ENCODE results near the gene CACNG1.

Gene CACNG1

DNA sequence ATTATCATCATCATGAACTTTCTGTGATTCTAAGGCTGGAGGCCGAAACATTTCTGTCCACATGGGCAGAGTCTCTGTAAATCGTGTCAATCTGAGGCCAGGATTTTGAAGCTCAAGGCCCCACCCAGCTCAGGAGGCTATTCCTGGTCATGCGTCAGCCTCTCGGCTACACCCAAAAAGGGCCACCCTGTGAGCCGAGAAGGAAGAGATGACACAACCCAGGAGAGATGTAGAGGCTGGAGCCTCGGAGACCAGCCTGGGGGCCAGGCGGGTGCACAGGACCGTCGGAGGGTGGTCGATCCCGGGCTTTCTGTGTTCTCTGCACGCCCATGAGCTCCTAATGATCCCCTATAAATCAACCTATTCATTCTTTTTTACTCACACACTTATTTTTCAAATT is 1.1 kb upstream of the CACNG1 start:
- Histone ChIP-seq H3K4me1 (ENCODE audit: control insufficient read depth, insufficient read depth, low read length) (no peaks in the 10 kb centered on the region), H3K4me3 (ENCODE audit: low read length) (no peak overlapping the region), H3K9me3 (replicated peaks; ENCODE audit: low read length) (no peaks in the 10 kb centered on the region), H3K27me3 (ENCODE audit: control insufficient read depth, insufficient read depth, low read length) (peaks cover 72% of the 10 kb centered on the region), H3K36me3 (ENCODE audit: insufficient read depth, low read length) (no peaks in the 10 kb centered on the region), H3K9ac (ENCODE audit: low read depth, low read length) (no peak overlapping the region), H3K4me2 (ENCODE audit: low read length) (no peak overlapping the region)

DNA sequence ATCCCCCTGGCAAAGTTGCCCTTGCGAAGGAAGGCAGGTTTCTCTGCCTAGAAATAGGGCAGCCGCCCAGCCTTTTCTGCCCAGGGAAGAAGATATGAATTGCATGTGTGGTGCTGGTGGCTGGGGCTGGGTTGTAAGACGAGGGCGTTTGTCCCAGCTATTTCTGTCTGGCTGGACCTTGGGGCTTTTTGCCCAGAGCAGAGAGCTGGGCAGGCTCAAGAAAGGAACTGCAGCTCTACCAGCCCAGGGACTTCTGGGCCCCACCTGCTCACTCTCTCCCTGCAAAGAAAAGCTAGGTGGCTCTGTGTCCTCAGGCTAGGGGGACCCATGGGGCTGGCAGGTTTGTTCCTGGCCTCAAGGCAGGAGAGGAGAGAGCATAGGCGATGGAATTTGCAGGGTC is 586 bp downstream of the CACNG1 start:
- no peaks in the 10 kb centered on the region for H3K4me1 ChIP-seq (ENCODE audit: control insufficient read depth, insufficient read depth, low read length)
- peaks cover 5% of the 10 kb centered on the region for H3K9me3 ChIP-seq (replicated peaks; ENCODE audit: low read length)
- H3K36me3 ChIP-seq (ENCODE audit: insufficient read depth, low read length), result no peaks in the 10 kb centered on the region
- H3K4me2 ChIP-seq (ENCODE audit: low read length), result no peak overlapping the region
- no peak overlapping the region for H3K4me3 ChIP-seq (ENCODE audit: low read length)
- peaks cover 64% of the 10 kb centered on the region for H3K27me3 ChIP-seq (ENCODE audit: control insufficient read depth, insufficient read depth, low read length)
- no peak overlapping the region for H3K9ac ChIP-seq (ENCODE audit: low read depth, low read length)

DNA sequence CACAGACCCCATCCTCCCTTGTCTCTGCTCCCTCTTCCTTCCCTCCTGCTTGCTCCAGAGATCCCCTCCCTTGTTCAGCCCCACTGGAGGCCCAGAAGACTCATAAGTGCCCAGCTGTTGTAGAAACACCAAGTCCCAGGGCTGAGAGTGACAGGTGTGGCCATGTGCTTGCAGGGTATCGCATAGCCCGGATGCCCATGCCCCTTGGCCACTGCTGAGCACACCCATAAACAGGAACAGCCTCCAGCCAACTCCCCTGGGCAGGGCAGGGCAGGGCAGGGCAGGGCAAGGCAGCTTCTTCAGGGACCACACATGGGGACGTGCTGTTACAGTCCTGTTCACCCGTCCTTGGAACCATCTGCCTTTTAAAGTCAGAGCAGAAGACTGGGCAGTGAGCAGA is 2.0 kb downstream of the CACNG1 start:
- no peaks in the 10 kb centered on the region for H3K36me3 ChIP-seq (ENCODE audit: insufficient read depth, low read length)
- no peak overlapping the region for H3K4me2 ChIP-seq (ENCODE audit: low read length)
- H3K9me3 ChIP-seq (replicated peaks; ENCODE audit: low read length), result peaks cover 5% of the 10 kb centered on the region
- H3K4me3 ChIP-seq (ENCODE audit: low read length), result no peak overlapping the region
- H3K9ac ChIP-seq (ENCODE audit: low read depth, low read length), result no peak overlapping the region
- H3K4me1 ChIP-seq (ENCODE audit: control insufficient read depth, insufficient read depth, low read length), result no peaks in the 10 kb centered on the region
- H3K27me3 ChIP-seq (ENCODE audit: control insufficient read depth, insufficient read depth, low read length), result peaks cover 71% of the 10 kb centered on the region

DNA sequence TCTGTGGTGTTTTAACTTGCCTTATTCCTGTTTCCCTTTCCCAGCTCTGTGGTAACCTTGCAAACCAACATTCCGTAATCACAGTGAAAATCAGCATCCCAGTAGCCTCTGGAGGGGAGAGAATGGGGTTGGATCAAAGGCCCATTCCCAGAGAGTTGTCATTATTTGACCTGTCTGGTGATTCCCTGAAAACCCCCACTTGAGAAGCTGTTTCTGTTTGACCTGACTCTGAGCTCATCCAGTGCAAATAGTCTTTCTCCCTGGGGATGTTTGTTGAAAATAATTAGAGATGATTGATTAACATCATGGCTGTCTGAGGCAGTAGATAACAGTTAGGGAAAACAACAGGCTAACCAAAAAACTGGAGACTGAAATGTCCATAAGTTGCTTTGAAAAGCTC is 3.0 kb downstream of the CACNG1 start:
- no peak overlapping the region for H3K4me2 ChIP-seq (ENCODE audit: low read length)
- peaks cover 5% of the 10 kb centered on the region for H3K9me3 ChIP-seq (replicated peaks; ENCODE audit: low read length)
- no peak overlapping the region for H3K4me3 ChIP-seq (ENCODE audit: low read length)
- H3K9ac ChIP-seq (ENCODE audit: low read depth, low read length), result no peak overlapping the region
- peaks cover 71% of the 10 kb centered on the region for H3K27me3 ChIP-seq (ENCODE audit: control insufficient read depth, insufficient read depth, low read length)
- H3K36me3 ChIP-seq (ENCODE audit: insufficient read depth, low read length), result no peaks in the 10 kb centered on the region
- H3K4me1 ChIP-seq (ENCODE audit: control insufficient read depth, insufficient read depth, low read length), result no peaks in the 10 kb centered on the region

DNA sequence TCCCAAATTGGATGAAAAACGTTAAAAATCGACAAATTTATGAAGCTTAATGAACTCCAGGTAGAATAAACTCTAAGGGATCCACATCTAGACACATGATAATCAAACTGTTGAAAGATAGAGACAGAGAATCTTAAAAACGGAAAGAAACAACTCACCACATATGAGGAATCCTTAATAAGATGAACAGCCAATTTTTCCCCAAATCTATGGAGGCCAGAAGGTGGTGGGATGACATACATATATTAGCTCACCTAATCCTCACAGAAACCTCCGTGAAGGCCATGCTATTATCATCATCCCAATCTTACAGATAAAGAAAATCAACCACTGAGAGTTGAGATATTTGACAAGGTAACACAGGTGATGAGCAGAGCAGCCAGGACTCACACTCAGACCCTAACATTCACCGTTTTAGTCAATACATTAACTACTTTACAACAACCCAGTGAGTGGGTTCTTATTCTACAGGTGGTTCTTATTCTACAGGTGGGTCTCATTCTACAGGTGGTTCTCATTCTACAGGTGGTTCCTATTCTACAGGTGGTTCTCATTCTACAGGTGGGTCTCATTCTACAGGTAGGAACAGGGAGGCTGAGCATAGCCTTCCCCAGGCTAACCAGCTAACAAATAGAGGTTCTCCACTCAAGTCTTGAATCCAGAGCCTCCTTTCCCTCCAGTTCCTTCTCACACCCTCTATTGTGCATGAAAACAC is 4.8 kb downstream of the CACNG1 start:
- H3K36me3 ChIP-seq (ENCODE audit: insufficient read depth, low read length), result no peaks in the 10 kb centered on the region
- peaks cover 55% of the 10 kb centered on the region for H3K27me3 ChIP-seq (ENCODE audit: control insufficient read depth, insufficient read depth, low read length)
- H3K9ac ChIP-seq (ENCODE audit: low read depth, low read length), result no peak overlapping the region
- H3K9me3 ChIP-seq (replicated peaks; ENCODE audit: low read length), result peaks cover 5% of the 10 kb centered on the region
- H3K4me3 ChIP-seq (ENCODE audit: low read length), result no peak overlapping the region
- no peaks in the 10 kb centered on the region for H3K4me1 ChIP-seq (ENCODE audit: control insufficient read depth, insufficient read depth, low read length)
- H3K4me2 ChIP-seq (ENCODE audit: low read length), result no peak overlapping the region

DNA sequence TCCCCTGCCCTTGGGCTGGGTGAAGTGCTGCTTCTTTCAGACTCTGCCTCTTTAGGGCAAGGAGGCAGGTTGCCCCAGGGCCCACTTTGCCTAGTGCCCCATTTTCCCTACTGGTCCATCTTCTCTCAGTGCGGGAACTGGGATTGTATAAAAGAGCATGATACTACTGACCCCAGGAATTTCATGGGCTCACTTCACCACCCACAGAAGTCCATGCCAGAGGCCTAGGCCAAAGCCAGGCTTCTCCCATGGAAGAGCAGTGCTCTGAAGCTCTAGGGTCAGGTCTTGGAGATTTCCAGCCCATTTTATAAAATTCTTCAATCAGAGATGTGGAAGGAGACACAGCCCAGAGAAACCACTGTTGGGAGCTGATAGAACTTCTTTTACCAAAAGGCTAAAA is 5.7 kb downstream of the CACNG1 start:
- H3K4me2 ChIP-seq (ENCODE audit: low read length), result no peak overlapping the region
- H3K4me3 ChIP-seq (ENCODE audit: low read length), result no peak overlapping the region
- no peak overlapping the region for H3K9ac ChIP-seq (ENCODE audit: low read depth, low read length)
- peaks cover 46% of the 10 kb centered on the region for H3K27me3 ChIP-seq (ENCODE audit: control insufficient read depth, insufficient read depth, low read length)
- no peaks in the 10 kb centered on the region for H3K36me3 ChIP-seq (ENCODE audit: insufficient read depth, low read length)
- peaks cover 5% of the 10 kb centered on the region for H3K9me3 ChIP-seq (replicated peaks; ENCODE audit: low read length)
- no peaks in the 10 kb centered on the region for H3K4me1 ChIP-seq (ENCODE audit: control insufficient read depth, insufficient read depth, low read length)

DNA sequence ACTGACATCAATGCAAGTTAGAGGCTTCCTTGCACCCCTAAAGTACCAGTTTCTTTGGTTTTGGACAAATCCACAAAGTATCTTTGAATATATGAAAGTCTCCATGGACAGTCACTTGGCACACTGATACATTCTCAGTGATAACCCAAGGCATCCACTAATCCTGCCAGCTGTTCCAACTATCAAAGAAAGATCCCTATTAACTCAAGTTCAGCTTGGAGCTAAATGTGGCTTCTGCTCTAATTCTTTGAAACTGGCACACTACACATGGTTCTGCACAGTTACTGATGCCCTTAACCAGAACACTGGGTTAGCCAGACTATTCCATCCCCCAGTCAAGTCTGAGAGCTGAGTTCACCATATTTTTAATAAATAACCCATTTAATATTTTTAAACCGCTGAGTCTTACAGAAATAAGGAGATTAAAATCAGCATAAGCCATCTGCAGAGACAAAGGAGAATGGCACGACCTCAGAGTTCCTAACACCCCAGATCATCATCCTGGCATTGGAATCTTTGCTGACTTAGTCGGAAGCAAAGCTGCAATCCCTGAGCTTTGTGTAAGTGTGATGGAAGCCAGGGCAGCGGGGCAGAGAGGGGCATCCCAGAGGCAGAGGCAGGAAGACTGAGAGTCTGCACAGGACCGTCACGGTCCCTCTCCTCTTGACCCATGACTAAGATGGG is 6.3 kb downstream of the CACNG1 start:
- Histone ChIP-seq H3K27me3 (ENCODE audit: control insufficient read depth, insufficient read depth, low read length) (peaks cover 43% of the 10 kb centered on the region), H3K9ac (ENCODE audit: low read depth, low read length) (no peak overlapping the region), H3K9me3 (replicated peaks; ENCODE audit: low read length) (peaks cover 5% of the 10 kb centered on the region), H3K4me3 (ENCODE audit: low read length) (no peak overlapping the region), H3K36me3 (ENCODE audit: insufficient read depth, low read length) (no peaks in the 10 kb centered on the region), H3K4me1 (ENCODE audit: control insufficient read depth, insufficient read depth, low read length) (no peaks in the 10 kb centered on the region), H3K4me2 (ENCODE audit: low read length) (no peak overlapping the region)

DNA sequence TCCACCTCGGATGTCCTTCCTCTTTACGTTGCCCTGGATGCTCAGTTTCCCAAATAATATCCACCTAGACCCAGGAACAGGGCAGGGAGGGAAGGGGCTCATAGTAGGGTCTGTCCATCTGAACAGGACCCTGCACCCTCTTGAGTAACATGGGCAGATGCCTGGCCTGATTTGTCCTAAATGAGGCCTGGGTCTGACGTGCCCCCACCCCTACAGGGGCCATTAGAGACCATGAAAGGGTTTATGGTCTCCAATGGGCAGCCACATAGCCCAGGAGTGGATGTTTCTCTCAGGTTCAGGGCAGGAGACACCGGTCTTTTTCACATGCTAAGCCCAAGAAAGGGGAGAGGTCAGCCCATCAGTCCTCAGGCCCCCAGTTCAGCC is 6.8 kb downstream of the CACNG1 start:
- H3K4me3 ChIP-seq (ENCODE audit: low read length), result no peak overlapping the region
- no peaks in the 10 kb centered on the region for H3K36me3 ChIP-seq (ENCODE audit: insufficient read depth, low read length)
- no peak overlapping the region for H3K4me2 ChIP-seq (ENCODE audit: low read length)
- H3K9ac ChIP-seq (ENCODE audit: low read depth, low read length), result no peak overlapping the region
- H3K9me3 ChIP-seq (replicated peaks; ENCODE audit: low read length), result peaks cover 5% of the 10 kb centered on the region
- H3K4me1 ChIP-seq (ENCODE audit: control insufficient read depth, insufficient read depth, low read length), result no peaks in the 10 kb centered on the region
- H3K27me3 ChIP-seq (ENCODE audit: control insufficient read depth, insufficient read depth, low read length), result peaks cover 40% of the 10 kb centered on the region

DNA sequence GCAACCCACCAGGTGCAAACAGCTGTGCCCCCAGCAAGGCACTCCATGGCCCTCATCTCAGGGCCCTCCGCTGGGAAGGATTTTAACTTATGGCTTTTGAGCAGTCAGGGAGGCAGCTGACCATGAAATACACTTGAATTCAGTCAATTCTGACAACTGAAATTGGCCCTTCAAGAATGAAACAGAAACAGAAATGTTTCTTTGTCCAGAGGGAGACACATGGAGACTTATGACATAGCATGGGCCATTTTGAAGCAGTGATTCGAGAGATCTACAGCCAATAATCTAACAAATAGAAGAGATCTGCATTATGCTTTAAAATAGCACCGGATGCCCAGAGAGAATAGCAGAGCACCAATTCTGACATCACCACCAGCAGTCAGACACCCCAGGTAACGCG is 7.5 kb downstream of the CACNG1 start:
- H3K9me3 ChIP-seq (replicated peaks; ENCODE audit: low read length), result peaks cover 5% of the 10 kb centered on the region
- H3K4me2 ChIP-seq (ENCODE audit: low read length), result no peak overlapping the region
- no peaks in the 10 kb centered on the region for H3K4me1 ChIP-seq (ENCODE audit: control insufficient read depth, insufficient read depth, low read length)
- no peak overlapping the region for H3K9ac ChIP-seq (ENCODE audit: low read depth, low read length)
- H3K4me3 ChIP-seq (ENCODE audit: low read length), result no peak overlapping the region
- H3K27me3 ChIP-seq (ENCODE audit: control insufficient read depth, insufficient read depth, low read length), result peaks cover 38% of the 10 kb centered on the region
- no peaks in the 10 kb centered on the region for H3K36me3 ChIP-seq (ENCODE audit: insufficient read depth, low read length)

DNA sequence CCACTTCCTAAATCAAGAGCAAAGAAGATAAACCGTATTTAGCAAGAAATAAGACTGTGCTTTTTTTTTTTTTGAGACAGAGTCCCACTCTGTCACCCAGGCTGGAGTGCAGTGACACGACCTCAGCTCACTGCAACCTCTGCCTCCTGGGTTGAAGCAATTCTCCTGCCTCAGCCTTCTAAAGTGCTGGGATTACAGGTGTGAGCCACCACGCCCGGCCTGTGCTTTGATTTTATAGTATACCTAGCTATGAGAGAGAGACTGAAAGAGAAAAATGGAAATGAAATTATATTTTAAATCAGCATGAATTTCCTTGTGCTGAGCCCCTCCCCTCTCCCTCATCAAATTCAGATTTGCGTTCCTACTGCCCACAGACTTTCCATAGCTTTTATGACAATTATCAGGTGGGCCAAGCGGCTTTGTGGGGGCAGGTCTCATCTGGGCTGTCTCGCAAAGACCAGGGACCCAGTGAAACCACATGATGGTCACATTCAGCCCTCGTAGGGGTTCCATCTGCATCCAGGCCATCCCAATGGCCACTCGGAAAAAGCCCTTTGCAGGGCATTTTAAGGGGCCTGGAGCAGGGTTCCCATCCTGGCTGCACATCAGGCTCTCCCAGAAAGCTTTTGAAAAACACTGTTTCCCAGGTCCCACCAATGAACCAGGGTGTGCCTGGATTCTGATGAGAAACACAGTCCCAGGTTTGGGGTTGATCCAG is 8.5 kb downstream of the CACNG1 start:
- Histone ChIP-seq H3K27me3 (ENCODE audit: control insufficient read depth, insufficient read depth, low read length) (peaks cover 27% of the 10 kb centered on the region), H3K36me3 (ENCODE audit: insufficient read depth, low read length) (no peaks in the 10 kb centered on the region), H3K9ac (ENCODE audit: low read depth, low read length) (no peak overlapping the region), H3K4me1 (ENCODE audit: control insufficient read depth, insufficient read depth, low read length) (no peaks in the 10 kb centered on the region), H3K4me2 (ENCODE audit: low read length) (no peak overlapping the region), H3K4me3 (ENCODE audit: low read length) (no peak overlapping the region), H3K9me3 (replicated peaks; ENCODE audit: low read length) (peaks cover 5% of the 10 kb centered on the region)

DNA sequence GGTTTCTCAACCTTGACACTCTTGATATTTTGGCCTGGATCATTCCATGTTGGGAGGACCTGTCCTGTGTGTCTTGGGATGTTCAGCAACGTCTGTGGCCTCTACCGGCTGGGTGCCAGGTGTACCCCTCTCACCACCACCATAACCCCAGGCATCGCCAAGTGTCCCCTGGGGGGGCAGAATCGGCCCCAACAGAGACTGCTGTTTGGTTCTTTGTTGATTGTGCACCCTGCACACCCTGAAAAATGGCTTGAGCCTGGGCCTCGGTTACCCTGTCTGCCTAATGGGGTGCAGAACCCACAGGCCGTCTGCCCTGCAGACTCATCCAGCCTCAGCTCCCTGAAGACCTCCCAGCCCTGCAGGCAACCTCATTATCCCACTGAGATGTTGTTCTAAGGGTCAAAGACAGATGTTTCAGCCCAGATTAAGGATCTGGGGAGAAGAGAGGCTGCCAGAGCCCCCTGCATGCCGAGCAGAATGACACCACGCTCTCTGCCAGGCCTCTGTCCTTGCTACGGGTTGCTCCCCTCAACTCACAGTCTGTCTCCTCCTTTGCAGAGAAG is 9.2 kb downstream of the CACNG1 start:
- peaks cover 26% of the 10 kb centered on the region for H3K27me3 ChIP-seq (ENCODE audit: control insufficient read depth, insufficient read depth, low read length)

More for the DNA sequence above, 9.2 kb downstream of the CACNG1 start:
- Histone ChIP-seq H3K36me3 (ENCODE audit: insufficient read depth, low read length) (no peaks in the 10 kb centered on the region), H3K4me2 (ENCODE audit: low read length) (no peak overlapping the region), H3K9ac (ENCODE audit: low read depth, low read length) (no peak overlapping the region), H3K4me3 (ENCODE audit: low read length) (no peak overlapping the region), H3K9me3 (replicated peaks; ENCODE audit: low read length) (peaks cover 5% of the 10 kb centered on the region), H3K4me1 (ENCODE audit: control insufficient read depth, insufficient read depth, low read length) (no peaks in the 10 kb centered on the region)
